NCI-H1105 (cell line): ENCODE measurements around the gene TBX1.

Experiments
- DNase-seq: peaks from one replicate; lab custom pipeline; 2025; lab: John Stamatoyannopoulos, UW

Gene TBX1

DNA sequence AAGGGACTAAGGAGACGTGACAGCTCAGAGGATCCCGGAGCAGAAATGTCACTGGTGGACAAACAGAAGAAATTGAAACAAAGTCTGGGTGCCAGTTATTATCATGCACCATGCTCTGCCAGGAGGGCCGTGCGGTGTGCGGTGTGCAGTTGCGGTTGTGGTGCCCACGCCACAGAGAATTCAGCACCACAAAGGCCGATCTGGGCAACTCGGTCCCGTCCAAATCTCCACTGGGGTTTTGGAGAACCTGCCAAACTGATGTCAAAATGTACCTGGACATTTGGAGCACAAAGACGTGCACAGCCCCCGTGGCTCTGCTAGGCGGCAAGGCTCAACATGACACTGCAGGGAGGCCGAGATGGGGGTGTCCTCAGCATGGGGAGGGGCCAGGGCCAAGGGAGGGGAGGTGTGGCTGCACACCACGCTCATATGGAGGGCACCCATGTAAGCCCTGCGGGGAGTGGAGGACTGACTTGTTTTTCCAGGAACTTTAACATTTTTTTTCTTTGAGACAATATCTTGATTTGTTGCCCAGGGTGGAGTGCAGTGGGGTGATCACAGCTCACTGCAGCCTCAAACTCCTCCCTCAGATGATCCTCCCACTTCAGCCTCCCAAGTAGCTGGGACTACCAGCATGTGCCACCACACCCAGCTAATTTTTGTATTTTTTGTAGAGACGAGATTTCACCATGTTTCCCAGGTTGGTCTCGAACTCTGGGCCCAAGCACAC, 54.7 kb downstream of the TBX1 start:
- DNase-seq = no peak

DNA sequence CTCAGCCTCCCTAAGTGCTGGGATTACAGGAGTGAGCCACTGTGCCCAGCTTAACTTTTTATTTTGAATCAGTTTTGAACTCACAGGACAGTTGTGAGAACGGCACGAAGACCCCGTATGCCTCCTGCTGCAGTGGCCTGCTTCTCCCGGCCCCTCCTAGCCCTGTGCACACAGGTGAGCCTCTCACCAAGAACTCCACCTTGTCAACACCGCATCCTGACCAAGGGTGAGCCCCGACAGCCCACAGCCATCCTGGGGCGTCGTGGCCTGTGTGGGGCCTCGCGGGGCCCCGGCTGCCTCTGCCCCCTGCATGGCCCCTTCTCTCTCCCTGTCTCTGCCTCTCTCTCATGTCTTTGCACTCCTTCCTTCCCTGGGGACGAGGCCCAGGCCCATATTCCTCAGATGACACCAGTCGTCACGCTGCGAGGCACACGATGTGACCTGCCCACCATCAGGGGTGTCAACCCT, 55.3 kb downstream of the TBX1 start:
- DNase-seq = no peak

DNA sequence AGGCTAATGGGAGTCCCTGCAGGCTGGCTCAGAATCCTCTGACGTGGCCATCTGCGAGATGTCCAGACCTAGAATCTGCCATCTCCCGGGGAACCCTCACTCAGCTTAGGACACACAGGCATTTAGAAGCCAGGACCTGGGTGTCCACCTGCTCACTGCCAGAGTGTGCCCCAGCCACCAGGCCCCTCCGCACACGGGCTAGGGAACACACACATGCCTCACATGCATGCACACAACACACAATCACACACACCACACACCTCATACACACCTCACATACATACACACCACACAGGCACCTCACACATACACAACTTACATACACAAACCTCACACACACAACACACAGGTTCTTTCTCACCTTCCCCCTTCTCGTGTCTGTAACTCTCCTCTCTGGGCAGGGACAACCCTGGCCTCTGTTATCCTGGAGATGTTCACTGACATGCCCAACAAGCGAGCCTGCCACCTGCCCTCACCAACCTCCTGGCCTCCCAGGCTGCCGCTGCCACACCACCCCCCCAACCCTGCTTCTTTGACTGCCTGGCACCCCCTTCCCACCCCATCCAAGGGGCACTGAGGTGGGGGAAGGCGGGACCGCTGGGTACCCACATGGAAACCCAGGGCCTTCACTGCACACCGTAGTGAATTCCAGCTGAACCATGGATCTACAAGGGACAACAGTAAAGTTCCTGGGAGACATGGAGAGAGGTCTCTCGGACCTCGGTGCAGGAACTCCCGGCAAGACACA, 56.0 kb downstream of the TBX1 start:
- no peak for DNase-seq
